Neural crest cell (in vitro differentiated cells): Measurements from ENCODE around the gene PRTN3. TPM values are rescaled to one million over a fixed set of nuclear protein-coding genes. Genes with fewer than 3 reads are reported as not detected.
"Not testable (repeated sequence)": the region's sequence is repeated elsewhere in the genome, so short reads cannot be mapped to it uniquely, and the experiment has no call there.

Source experiments
- DNase-seq: peaks from one replicate; pipeline ENCODE4 v3.0.0; 2021; ENCODE audit warnings: low read depth, mixed read lengths, low spot score
- H3K27ac Mint-ChIP-seq: one replicate; pipeline ENCODE4 v1.8.0; 2021; ENCODE audit warnings: mild to moderate bottlenecking, mixed read lengths; ENCODE audit not compliant: unreplicated experiment
- H3K27me3 Mint-ChIP-seq: 2 replicates; pipeline ENCODE4 v1.8.0; 2021; ENCODE audit warnings: low read depth, mild to moderate bottlenecking, mixed read lengths
- H3K36me3 Mint-ChIP-seq: 2 replicates; pipeline ENCODE4 v1.8.0; 2021; ENCODE audit warnings: low read depth, mild to moderate bottlenecking, mixed read lengths
- H3K4me1 Mint-ChIP-seq: 2 replicates; pipeline ENCODE4 v1.8.0; 2021; ENCODE audit warnings: mixed read lengths
- H3K4me3 Mint-ChIP-seq: one replicate; pipeline ENCODE4 v1.8.0; 2021; ENCODE audit warnings: mild to moderate bottlenecking, mixed read lengths
- H3K9me3 Mint-ChIP-seq: 2 replicates; pipeline ENCODE4 v1.8.0; 2021; ENCODE audit warnings: mixed read lengths
- CTCF ChIP-seq: fragments of 200-600 bp; sonication (generic); conservative IDR thresholded peaks from 2 replicates; pipeline ENCODE4 v1.5.0; 2021; ENCODE audit warnings: antibody characterized with exemption, mild to moderate bottlenecking
- total RNA-seq: library from RNA; stranded (reverse); gene quantifications from 2 replicates; pipeline ENCODE4 v1.2.1, GENCODE V29; 2021

PRTN3 gene
- total RNA-seq, 1 donor from 2014 or later: not detected

GRCh38 chr19:843180-843835, 2.5 kb downstream of the PRTN3 start:
- Mint-ChIP-seq H3K27ac (no peak overlapping the region), H3K4me3 (no peak overlapping the region), H3K4me1 (peaks cover 8% of the 10 kb centered on the region), H3K27me3 (peaks cover 62% of the 10 kb centered on the region), H3K36me3 (no peaks in the 10 kb centered on the region), H3K9me3 (no peaks in the 10 kb centered on the region)
- TF ChIP-seq CTCF: peak; percentile 40
- no peak for DNase-seq

GRCh38 chr19:843836-844545, 3.2 kb downstream of the PRTN3 start:
- no peak for TF ChIP-seq CTCF
- Mint-ChIP-seq H3K27me3 (peaks cover 65% of the 10 kb centered on the region), H3K4me1 (peaks cover 8% of the 10 kb centered on the region), H3K27ac (no peak overlapping the region), H3K36me3 (no peaks in the 10 kb centered on the region), H3K4me3 (no peak overlapping the region), H3K9me3 (no peaks in the 10 kb centered on the region)
- DNase-seq: no peak

- TF ChIP-seq CTCF: no peak
- peaks cover 8% of the 10 kb centered on the region for H3K4me1 Mint-ChIP-seq
- no peak overlapping the region for H3K27ac Mint-ChIP-seq
- H3K27me3 Mint-ChIP-seq: peaks cover 70% of the 10 kb centered on the region
- no peaks in the 10 kb centered on the region for H3K36me3 Mint-ChIP-seq
- H3K9me3 Mint-ChIP-seq: no peaks in the 10 kb centered on the region
- H3K4me3 Mint-ChIP-seq: no peak overlapping the region
- DNase-seq: no peak
Measured at GRCh38 chr19:844546-844971, 3.8 kb downstream of the PRTN3 start.

- no peak overlapping the region for H3K27ac Mint-ChIP-seq
- no peaks in the 10 kb centered on the region for H3K9me3 Mint-ChIP-seq
- no peak for TF ChIP-seq CTCF
- H3K36me3 Mint-ChIP-seq: no peaks in the 10 kb centered on the region
- no peak for DNase-seq
- no peak overlapping the region for H3K4me3 Mint-ChIP-seq
- peaks cover 8% of the 10 kb centered on the region for H3K4me1 Mint-ChIP-seq
- H3K27me3 Mint-ChIP-seq: peaks cover 72% of the 10 kb centered on the region
Measured at GRCh38 chr19:845707-846521, 5.1 kb downstream of the PRTN3 start.

- peaks cover 54% of the 10 kb centered on the region for H3K27me3 Mint-ChIP-seq
- H3K36me3 Mint-ChIP-seq: no peaks in the 10 kb centered on the region
- DNase-seq: no peak
- H3K4me3 Mint-ChIP-seq: no peak overlapping the region
- H3K27ac Mint-ChIP-seq: no peak overlapping the region
- peaks cover 4% of the 10 kb centered on the region for H3K4me1 Mint-ChIP-seq
- no peak for TF ChIP-seq CTCF
- H3K9me3 Mint-ChIP-seq: no peaks in the 10 kb centered on the region
Measured at GRCh38 chr19:848386-848921, 7.7 kb downstream of the PRTN3 start.

GRCh38 chr19:849195-849594, 8.4 kb downstream of the PRTN3 start:
- not testable (repeated sequence) for H3K4me1 Mint-ChIP-seq, H3K27ac Mint-ChIP-seq, DNase-seq, H3K36me3 Mint-ChIP-seq, H3K9me3 Mint-ChIP-seq, H3K4me3 Mint-ChIP-seq
- H3K27me3 Mint-ChIP-seq: peaks cover 50% of the 10 kb centered on the region
